ENCODE results near the gene ZNF471.

The ZNF471 gene

GRCh38 chr19:56577719-56578602 lies 70.3 kb downstream of the ZNF471 start:
- no peak for DNase-seq
